ENCODE data around the gene CNKSR2.

Gene CNKSR2

DNA sequence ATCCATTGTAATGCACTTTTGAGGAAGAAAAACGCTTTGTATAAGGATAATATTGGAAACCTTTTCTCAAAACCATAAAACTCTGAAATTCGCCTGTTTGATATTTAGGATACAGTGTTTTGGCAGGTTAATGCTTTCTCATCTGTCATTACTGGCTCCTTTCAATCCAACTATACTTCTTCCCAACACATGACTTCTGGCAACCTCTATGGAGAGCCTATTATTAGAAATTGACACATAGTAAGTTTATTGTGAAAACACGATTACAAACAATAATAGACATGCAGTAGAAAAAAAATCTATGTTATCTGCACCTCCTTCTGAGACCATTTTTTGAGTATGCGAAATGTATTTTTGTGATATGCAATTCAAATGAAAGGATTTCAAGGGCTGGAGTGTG is 288.5 kb downstream of the CNKSR2 start:
- DNase-seq (ENCODE audit: low read depth in 2 of 2, low spot score in 1 of 2), result no peak

DNA sequence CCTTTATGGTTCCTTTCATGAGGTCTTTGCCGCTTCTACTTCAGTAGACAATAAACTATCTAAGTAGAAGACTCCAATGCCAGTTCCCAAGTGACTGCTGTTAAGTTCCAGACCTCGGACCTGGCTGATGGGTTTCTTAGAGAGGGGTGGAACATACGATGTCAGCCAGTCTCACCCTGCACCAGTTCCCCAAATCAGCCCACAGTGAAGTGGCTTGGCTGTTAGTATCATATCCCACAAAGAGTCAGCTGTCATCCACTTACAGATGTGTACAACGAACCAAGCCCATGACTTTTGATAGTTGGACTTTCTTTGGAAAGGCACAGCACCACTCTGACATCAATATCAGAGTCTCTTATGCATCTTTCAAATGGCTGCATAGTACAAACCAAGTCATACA is 292.0 kb downstream of the CNKSR2 start:
- no peak for DNase-seq (ENCODE audit: low read depth in 2 of 2, low spot score in 1 of 2)

DNA sequence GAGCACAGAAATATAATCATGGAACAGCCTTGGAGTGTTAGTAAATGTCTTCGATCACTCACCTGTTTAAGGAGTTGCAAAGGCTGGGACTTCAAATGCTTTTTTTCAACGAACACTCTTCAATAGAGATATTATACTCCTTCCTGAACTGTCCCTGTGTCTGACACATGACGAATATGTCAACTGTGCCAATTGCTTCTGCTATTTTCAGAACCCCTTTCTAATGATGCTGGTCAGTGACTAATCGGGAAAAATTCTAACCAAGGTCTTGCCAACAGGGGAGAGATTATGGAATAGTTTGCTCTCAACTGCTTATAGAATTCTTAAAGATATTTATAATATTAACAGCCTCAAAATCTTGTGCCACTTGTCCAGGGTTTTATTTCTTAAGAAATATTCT is 292.5 kb downstream of the CNKSR2 start:
- no peak for DNase-seq (ENCODE audit: low read depth in 2 of 2, low spot score in 1 of 2)

- DNase-seq (ENCODE audit: low read depth in 2 of 2, low spot score in 1 of 2), result no peak
Observed at GRCh38 chrX:21674430-21675186, 300.4 kb downstream of the CNKSR2 start.

DNA sequence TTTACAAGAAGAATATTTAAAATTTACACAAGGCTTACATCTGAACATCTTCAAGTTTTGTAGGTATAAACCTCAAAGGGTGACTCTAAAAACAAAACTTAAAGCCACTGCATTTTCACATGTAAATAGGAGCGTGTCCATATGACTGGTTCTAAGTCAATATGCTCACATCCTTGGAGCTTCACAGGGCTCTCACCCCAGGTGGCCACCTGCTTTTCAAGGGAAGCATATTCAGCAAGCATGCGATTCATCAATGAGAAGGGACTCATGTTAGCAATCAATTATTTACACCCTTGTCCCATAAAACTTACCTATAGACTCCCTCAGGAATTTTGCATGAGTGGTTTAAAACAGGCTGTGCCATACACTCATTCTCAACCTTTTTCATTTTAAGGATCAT is 301.7 kb downstream of the CNKSR2 start:
- no peak for DNase-seq (ENCODE audit: low read depth in 2 of 2, low spot score in 1 of 2)

DNA sequence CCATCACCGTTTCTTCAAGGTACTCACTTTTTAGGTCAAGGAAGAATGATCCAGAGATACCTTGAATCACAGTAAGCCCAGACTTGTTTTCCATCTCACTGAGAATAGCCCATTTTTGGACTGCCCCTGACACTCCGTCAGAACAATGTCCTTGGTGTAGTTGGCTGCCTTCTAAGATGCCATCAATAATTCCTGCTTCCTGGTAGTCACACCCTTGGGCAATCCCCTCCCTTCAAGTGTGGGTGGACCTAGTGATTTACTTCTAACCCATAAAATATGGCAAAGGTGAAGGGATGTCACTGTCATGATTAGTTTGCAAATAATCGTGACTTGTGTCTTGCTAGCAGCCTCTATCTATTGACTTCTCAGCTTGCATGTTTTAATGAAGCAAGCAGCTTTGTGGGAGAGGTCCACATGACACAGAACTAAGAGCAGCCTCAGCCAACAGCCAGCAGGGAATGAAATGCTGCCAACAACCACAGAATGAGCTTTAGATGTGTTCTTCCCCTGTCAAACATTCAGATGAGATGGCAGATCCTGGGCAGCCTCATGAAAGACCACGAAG is 303.9 kb downstream of the CNKSR2 start:
- no peak for DNase-seq (ENCODE audit: low read depth in 2 of 2, low spot score in 1 of 2)

GRCh38 chrX:21683941-21684340 is 309.7 kb downstream of the CNKSR2 start:
- DNase-seq (ENCODE audit: low read depth in 2 of 2, low spot score in 1 of 2), result no peak

DNA sequence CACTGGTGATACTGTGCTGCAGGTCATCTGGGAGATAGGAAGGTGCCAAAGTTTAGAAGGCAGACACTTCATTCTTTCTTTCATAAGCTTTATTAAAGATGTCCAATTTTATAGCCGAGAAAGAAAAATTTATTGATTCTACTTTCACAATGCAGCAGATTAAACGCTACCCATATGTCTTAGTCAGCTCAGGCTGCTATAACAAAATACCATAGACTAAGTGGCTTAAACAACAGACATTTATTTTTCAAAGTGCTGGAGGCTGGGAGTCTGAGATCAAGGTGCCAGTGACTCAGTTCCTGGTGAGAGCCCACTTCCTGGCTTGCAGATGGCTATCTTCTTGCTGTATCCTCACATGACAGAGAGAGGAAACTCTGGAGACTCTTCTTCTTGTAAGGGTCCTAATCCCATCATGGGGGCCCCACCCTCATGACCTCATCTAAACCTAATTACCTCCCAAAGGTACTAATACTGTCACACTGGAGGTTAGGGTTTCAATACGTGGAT is 317.3 kb downstream of the CNKSR2 start:
- no peak for DNase-seq (ENCODE audit: low read depth in 2 of 2, low spot score in 1 of 2)

DNA sequence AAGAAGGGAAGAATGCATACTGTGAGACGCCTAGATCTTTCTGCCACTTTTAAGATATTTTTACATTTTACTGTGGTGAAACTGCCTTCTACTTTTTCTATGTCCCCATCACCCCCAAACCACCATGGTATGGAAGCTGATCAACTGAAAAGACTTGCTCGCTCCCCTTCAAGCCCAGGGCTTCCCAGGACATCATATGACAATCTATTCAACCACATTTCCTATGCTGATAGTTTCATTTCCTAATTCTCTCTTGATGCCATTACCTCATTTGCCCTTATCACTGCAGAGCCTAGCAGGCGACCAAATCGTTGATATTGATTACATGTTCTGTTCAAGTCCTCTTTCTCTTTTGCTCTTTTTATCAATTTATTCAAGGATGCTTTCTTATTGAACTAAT is 324.1 kb downstream of the CNKSR2 start:
- no peak for DNase-seq (ENCODE audit: low read depth in 2 of 2, low spot score in 1 of 2)

DNA sequence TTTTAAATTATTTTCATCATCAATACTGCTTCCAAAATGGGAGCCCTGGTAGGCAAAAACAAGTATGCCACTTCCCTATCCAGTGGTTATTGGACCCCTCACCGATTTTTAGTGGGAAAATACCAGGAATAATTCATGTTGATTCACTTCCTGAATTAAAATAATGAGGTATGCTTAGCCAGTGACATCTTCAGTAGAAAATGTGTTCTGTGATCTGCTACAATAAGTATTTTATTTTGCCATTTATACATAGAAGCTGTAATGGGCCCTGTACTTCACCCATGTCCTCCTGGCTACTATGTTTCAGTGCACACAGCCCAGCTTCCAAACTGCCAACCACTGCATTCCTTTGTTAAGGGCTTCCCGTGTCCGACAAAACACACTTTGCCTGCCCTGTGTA is 324.9 kb downstream of the CNKSR2 start:
- DNase-seq (ENCODE audit: low read depth in 2 of 2, low spot score in 1 of 2), result no peak

- DNase-seq (ENCODE audit: low read depth in 2 of 2, low spot score in 1 of 2), result no peak
Observed at GRCh38 chrX:21700275-21700674, 326.1 kb downstream of the CNKSR2 start.

DNA sequence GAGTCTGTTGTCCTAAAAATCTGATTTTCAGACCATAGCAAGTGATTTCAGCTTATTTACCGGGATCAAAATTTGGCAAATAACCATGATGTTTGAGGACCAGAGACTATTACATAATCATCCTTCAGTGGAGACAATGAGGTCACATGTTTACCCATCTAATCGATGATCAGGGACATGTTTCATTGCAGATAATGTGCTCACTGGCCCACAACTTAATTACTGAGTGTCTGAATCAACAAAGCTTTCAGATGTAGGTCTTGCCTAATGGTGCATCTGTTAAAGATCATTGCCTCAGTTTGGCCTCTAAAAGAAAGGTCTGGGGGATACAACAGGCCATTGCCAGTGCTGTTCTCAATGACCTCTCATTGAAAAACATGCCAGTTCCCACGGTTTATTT is 326.7 kb downstream of the CNKSR2 start:
- no peak for DNase-seq (ENCODE audit: low read depth in 2 of 2, low spot score in 1 of 2)

- no peak for DNase-seq (ENCODE audit: low read depth in 2 of 2, low spot score in 1 of 2)
Observed at GRCh38 chrX:21702725-21703124, 328.5 kb downstream of the CNKSR2 start.
